NCI-H524 treated with DMSO at 0.1 percent for 48 hours (cell line): ENCODE measurements around the gene COL8A2.
"Not testable (repeated sequence)": the region's sequence is repeated elsewhere in the genome, so short reads cannot be mapped to it uniquely, and the experiment has no call there.

ENCODE experiments used
- DNase-seq: peaks from one replicate; lab custom pipeline; 2025; lab: John Stamatoyannopoulos, UW

The COL8A2 gene

DNA sequence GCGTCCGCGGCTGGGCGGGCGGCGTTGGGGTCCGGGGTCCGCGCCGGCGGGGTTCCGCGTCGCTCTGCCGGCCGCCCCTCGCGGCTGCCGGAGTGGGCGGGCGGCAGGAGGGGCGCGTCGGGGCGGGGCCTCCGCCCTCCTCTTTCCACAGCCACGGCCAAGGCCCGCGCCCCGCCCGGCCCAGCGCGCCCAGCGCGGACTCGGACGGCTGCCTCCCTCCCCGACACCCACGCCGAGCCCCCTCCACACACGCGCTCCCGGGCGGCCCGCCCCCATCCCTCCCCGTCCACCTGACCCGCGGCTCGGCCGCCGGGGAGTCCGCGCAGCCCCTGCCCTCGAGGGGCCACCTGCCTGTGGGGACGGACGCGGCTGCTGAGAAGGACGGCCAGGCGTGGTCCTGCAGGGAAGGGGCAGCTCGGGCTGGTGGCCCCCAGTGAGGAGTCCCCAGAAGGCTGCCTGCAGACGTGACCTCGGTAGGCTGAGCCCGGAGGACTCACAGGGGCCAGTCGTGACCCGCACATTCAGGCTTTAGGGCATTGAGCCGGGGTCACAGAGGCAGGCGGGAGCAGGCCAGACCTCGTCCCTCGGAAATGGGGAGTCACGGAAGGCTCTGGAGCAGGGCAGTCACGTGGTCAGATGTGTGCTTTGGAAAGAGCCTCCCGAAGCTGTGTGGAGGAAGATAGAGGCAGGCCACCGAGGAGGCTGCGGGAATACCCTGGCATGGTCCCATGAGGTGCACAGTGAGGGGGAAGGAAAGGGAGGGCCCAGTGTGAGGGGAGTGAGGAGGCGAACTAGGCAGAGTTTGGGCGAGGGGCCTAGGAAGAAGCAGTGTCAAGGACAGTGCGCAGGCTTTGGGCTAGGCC is at the start of gene COL8A2:
TSS of gene COL8A2 (minus strand) at position 94 of the 863 bp plus-strand sequence. CDS start 24,980 bp downstream, outside the sequence.
- no peak for DNase-seq

DNA sequence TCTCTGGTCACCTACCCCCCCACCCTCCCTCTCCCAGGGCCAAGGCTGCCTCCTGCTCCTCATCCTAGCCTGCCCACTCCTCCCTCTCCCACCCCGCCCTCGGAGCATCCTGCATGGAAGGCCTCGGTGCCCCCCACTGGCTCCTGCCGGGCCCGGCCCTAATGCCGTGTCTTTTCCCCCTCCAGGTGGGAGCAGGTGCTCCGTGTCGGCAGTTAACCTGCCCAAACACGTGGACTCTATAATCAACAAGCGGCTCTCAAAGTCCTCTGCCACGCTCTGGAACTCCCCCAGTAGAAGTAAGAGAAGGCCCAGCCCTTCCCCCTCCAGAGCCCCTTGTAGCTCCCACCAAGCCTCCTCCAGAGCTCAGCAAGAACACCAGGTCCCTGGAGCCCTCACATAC is 49.7 kb upstream of the COL8A2 start:
- DNase-seq = no peak

DNA sequence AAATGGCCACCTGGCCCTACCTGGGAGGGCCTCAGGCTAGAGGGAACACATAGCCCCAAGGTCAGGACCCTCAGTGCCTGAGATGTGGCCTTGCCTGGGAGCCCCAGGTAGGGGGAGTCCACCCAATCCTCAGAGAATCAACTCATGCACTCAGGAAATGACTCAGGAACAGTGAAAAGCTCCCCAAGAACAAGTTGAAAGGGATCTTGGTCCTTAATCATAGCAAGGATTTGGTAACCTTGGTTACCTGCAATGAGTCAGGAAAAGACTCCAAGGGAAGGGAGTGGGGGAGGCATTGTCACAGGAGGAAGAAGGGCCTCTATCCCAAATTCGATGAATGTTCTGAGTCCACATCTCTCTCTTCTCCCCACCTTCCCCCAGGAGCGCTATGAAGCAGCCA is 48.0 kb upstream of the COL8A2 start:
- no peak for DNase-seq

DNA sequence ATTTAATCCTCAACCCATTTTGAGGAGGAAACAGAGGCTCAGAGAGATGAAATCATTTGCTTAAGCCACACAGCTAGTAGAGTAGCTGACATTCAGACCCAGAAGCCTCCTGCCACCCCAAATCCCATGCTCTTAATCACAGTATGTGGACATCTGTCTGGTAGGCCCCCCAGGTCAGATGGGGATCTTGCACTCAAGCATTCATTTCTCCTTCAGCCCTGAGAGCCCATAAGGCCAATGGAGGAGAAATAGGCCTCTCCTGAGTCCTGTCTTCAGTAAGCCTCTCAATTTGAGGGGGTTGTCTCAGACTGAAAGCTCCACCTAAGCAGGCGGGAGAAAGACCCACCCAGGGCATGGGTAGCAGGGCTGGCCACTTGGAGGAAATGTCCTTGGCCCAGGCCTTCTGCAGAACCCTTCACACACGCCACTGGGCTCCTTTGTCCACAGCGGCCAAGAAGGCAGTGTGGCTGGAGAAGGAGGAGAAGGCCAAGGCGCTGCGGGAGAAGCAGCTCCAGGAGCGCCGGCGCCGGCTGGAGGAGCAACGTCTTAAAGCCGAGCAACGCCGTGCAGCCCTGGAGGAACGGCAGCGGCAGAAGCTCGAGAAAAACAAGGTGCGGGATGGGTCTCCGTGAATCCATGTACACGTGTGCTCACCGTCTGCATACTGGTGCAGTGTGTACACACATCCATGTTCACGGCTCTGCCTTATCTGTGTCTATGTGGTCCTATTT is 47.2 kb upstream of the COL8A2 start:
- no peak for DNase-seq

DNA sequence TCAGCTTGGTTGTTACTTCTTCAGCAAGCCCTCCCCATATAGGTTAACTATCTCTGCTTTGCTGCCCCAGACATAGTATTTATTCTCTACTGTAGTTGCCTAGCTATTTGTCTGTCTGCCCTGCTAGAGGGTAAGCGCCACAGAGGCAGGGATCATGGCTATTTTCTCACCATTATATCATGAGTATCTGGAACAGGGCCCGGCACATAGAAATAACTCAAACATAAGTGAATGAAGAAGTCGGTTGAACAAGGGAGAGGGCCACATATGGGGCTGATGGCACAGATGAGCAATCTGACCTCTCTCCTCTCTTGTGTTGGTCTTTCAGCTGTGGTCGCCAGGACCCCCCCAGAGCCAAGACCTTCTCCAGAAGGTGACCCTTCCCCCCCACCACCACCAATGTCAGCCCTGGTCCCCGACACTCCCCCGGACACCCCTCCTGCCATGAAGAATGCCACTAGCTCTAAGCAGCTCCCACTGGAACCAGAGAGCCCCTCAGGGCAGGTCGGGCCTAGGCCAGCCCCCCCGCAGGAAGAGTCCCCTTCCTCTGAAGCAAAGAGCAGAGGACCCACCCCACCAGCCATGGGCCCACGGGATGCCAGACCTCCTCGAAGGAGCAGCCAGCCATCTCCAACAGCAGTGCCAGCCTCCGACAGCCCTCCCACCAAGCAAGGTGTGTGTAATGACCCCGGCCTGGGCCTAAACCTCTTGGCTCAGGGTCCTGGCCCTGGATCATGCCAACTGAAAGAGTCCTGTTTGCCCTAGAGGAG is 45.8 kb upstream of the COL8A2 start:
- DNase-seq = no peak

DNA sequence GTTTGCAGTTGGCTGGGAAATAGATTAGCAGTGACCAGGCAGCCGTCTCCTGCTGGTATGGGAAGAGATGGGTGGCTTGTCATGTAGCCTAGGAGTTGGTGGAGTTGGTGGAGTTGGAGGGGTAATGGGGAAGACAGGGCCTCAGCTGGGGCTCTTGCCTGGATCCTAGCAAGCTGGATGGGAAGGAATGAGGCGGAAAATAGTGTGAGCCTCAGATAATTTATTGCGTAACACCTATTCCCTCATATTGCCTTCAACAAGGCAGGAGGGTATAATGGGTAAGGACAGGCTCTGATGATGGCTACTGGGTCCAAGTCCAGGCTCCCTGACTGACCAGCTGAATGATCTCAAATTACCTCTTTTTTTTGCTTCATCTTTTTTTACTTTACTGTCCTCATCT is 43.5 kb upstream of the COL8A2 start:
- DNase-seq = no peak

DNA sequence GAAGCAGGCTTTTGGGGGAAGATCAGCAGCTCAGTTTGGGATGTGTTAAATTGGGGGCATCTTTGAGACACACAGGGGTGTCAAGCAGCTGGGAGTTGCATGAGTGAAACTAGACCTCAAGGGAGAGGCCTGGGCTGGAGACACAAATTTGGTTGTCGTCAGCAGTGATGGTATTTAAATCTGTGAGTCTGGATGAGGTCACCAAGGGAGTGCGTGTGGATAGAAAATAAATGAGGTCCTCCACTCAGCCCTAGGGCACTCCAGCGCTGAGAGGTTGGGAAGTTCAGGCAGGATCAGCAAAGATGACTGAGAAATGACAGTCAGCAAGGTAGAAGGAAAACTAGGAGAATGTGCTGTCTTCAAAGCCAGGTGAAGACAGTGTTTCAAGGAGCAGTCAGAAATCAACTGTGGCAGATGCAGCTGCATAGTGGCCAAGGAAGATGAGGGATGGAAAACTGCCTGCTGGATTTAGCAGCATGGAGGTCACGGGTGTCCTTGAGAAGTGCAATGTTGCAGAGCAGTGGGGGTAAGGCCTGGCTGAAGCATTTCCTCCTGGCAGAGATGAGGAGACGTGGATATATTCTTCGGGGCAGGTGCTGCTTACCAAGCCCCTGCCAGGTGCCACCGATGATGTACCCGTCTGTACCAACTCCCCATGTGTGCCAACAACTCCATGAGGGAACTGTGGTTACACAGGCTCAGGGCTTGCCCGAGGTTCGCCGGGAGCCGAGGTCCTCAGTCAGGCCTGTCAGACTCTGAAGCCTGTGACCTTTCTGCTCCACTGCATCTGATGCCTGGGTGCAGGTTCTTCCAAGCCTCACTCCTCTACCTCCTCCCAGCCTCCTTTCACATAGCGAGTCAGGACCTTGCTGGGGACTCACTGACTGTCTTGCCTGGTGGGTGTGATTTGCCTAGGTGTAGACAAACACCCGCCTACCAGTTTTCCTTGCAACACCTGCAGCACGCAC is 42.2 kb upstream of the COL8A2 start:
- DNase-seq = no peak

DNA sequence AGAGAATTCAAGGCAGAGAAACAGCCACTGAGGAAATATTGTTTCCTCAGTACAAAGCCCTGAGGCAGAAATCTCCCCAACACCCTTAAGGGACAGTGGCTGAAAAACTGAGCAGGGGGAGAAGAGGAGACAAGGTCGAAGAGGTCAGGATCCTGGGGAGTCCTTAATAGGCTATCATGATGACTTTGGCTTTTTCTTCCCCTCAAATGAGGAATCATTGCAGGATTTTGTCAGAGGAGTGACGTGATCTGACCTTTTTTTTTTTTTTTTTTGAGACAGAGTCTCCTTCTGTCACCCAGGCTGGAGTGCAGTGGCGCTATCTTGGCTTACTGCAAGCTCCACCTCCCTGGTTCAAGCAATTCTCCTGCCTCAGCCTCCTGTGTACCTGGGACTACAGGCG is 41.1 kb upstream of the COL8A2 start:
- no peak for DNase-seq

DNA sequence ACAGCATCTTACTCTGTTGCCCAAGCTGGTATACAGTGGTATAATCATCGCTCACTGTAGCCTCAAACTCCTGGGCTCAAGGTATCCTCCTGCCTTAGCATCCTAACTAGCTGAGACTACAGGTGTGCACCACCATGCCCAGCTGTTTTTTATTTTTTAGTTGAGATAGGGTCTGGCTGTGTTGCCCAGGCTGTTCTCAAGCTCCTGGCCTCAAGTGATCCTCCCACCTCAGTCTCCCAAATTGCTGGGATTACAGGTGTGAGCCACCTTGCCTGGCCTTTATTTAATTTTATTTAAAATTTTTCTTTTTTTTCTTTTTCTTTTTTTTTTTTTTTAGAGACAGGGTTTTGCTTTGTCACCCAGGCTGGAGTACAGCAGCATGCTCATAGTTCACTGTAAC is 40.1 kb upstream of the COL8A2 start:
- DNase-seq = no peak

DNA sequence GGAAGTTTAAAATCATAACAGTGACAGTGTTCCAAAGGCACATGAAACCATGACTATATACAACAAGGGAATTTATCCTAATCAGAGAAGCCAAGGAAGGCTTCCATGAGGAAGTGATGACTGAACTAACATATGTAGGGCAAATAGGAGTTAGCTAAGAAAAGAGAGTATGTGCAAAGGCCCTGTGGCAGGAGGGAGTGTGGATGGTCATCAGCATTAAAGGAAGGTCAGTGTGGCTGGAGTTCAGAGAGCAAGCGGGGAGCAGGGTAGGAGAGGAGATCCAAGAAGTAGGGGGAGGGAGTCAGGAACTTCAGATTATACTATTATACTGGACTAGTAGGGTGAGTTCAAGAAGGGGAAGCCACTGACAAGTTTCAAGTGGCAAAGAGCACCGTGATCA is 39.3 kb upstream of the COL8A2 start:
- DNase-seq = no peak

DNA sequence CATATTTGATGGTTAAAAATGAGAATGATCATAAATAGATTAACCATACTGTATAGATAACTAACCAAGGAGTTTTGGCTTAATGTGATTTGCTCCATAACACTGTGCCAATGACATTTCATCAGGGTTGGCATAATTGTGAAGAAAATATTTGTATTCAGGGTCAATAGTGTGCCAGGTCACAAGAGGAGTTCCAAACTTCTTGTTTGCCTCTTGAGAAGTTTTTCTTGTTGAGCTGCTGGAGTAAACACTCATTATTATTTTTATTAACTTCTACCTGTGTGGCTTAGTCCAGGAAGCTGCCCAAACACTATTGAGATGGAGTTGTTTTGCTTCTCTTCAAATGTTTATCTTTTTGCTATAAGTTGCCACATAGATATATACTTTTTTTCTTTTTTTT is 38.4 kb upstream of the COL8A2 start:
- DNase-seq = no peak

DNA sequence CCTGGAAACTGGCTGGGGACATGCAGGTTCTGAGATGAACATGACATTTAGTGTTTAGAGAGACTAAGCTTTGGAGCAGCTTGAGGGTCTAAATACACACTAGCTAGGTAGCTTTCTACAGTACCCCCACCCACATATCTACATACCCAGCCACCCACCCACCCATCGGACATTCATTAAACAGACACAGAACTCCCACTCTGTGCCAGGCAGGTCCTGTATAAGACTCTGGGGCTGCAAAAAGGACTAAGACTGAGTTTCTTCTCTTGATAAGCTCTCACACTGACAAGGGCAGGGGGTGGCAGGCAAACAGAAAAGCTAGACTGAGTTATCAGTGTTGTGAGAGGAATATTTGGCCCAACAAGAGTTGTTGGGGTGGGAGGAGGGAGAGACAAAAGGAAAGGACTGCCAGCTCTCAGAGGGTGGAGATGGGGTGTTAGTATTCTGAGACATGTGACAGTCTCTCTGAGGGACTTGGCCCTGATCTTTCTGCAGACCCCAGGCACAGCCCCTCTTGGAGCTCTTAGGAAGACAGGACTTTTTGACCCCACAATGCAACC is 37.7 kb upstream of the COL8A2 start:
- no peak for DNase-seq

DNA sequence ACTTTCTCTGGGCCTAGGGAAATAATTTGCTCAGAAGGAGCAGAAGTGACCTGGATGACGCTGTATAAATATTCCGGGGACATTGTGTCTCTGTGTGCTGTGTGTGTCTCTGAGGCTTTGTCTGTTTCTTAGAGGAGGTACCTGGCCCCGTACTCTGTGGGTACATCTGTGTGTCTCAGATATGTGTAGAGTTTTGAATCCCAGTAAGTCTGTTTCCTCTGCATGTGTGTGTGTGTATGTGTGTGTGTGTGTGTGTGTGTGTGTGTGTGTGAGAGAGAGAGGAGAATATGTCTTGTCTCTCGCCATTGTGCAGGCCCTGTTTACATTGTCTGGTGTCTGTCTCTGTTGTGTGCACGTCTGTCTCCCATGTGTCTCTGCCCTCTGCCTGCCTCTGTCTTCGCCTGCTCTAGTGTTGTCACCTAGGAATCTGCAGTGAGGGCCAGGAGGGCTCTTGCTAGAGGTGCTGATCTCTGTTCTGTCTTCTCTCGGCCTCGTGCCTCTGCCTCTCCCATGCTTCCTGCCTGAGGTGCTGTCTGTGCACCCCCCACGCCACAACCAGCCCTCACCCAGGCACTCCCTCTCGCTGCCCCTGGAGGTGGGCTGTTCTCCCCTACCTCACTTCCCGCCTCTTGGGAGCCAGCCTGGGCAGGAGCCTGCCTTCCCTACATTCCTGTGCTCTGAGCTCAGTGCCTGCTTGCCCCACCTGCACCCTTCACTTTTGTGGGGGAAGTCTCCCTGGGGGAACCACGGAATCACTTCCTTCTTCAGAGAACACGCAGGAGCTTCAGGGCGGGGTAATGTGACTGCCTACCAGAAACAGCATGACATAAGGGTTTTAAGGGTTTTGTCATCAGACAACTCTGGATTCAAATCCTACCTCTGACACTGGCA is 36.9 kb upstream of the COL8A2 start:
- no peak for DNase-seq

DNA sequence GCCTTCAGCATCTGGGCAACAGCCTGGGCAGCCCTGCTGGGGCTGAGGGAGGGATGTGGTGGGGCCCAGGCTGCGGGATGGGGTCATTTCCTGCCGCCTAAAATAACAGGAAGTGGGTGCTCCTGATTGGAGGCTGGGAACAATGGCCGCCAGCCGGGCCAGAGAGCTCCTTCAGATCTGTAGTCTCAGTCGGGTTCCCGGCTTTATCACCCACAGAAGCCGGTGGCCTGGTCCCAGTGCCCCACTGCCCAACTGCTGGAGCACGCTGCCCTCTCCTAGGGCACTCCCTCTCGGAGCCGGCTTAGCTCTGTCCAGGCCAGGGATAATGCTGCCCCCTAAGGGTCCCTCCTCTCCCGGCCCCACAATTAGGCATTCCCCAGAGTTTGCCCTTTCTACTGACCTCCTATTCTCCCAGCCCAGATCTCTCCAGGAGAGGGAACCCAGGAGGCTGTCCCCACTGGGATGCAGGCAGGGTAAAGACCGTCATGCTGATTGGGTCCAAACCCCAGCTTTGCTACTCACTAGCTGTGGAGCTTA is 36.0 kb upstream of the COL8A2 start:
- DNase-seq = no peak

DNA sequence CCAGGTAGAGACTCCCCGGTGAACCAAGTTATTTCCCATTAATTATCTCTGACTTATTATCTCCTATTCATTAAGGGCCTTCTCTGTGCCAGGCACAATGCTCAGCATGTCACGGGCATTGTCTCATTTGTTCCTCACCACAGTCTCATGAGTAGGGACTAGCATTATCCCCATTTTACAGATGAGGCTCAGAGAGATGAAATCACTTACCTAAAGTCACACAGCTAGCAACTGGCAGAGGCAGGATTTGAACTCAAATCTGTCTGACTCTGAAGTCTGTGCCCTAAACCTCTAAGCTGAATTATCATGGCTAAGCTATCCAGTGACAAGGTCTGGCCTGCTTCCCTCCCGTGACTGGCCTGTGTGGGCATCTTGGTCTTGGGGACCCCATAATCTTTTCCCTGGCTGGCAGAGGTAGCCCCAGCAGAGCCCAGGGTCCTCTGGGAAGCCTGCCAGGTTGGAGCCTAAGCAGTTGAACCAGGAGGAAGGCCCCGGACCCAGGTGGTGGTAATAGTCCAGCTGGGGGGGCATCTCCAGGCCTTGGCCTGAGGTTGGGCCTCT is 35.4 kb upstream of the COL8A2 start:
- no peak for DNase-seq

DNA sequence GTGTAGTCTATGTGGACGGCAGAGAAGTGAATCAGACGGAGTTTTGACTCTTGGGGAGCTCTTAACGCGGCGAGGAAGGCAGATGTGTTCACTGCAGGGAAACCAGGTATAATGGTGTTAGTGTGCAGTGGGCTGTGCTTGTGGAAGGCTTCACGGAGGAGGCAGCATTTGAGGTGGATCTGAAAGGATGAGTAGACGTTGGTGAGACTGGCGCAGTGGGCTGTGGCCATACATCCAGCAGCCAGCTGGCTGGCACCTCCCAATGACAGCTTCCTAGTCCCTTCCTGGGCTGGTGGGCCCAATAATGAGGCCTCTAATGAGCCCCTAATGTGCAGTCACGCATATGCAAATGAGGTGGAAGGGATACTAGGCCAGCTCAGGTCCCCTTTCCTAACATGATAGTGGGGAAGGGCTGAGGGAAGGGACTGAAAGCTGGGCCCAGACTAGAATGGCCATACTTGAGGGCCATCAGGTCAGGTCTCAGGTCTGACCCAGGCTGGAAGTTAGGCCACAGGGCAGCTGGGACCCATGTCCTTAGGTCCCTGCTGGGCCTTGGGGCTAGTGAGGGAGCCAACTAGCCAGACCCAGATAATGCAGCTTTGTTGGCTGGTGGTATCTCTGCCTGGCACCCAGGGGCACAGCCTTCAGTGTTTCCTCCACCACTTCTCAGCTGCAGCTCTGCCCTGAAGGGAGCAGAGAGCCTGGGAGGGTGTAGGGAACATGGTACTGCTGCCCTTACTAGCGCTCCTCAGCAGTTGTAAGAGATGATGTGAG is 34.8 kb upstream of the COL8A2 start:
- DNase-seq = no peak

DNA sequence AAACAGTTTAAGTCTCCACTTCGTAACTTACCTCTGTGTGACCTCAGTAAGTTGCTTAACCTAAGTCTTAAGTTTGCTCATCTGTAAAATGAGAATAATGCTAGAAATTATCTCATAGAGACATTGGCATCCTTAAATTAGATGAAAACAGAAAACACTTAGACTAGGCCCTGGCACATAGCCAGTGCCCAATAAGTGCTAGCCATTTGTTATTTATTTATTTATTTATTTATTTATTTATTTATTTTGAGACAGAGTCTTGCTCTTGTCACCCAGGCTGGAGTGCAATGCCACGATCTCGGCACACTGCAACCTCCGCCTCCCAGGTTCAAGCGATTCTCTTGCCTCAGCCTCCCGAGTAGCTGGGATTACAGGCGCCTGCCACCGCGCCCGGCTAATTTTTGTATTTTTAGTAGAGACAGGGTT is 33.8 kb upstream of the COL8A2 start:
- DNase-seq = not testable (repeated sequence)

DNA sequence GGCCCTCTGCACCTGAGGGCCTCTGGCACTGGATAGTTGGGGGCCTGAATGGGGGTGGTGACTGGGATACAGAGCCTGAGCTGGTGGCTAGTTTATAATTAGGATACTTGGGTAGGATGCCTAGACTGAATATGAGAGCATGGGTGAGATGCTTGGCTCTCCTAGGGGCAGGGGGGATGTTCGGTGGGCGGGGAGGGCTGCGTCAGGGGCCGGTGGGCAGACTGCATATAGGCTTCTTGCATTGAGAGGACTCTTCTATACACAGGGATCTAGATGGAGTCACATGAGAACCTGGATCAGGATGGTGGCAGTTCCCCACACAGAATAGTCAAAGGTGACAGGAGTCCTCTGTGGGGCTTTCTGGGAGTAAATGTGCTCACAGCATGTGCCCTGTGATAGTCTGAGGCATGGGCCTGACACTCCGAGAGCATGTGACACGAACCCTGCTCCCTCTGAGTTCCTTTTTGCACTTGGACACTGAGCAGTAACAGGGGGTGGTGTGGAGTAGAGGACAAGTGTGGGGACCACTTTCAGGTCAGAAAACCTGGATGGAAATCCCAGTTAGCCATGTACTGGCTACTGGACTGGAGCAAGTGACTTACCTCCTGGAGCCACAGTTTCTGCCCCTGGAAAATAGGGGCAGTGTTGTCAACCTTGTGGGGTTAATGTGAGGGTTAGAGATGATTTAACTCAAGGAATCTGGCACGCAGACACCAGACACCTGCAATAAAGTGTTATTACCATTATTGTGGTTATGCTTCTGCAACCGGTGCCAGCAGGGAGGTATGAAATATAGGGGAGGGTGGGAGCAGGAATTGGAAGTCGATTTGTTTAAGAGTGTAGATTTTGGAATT is 33.2 kb upstream of the COL8A2 start:
- DNase-seq = no peak
